Esophagus (tissue), 2 donors: ENCODE results near the gene OSBPL9. TPM values are rescaled to one million over a fixed set of nuclear protein-coding genes. Genes with fewer than 3 reads are reported as not detected.

Experiments used
- H3K27ac ChIP-seq, 2 donors: one replicate each; pipeline ENCODE4 v1.5.1; 2013; ENCODE audit warnings: low read depth in 2 of 2, mild to moderate bottlenecking in 2 of 2, inconsistent platforms in 1 of 2, low read length in 1 of 2, moderate library complexity in 1 of 2
- H3K27me3 ChIP-seq, 2 donors: one replicate each; pipeline ENCODE4 v1.6.1; 2013; ENCODE audit warnings: low read length in 2 of 2, control low read depth in 1 of 2, mild to moderate bottlenecking in 1 of 2; ENCODE audit not compliant: insufficient read depth in 2 of 2, control insufficient read depth in 1 of 2
- H3K36me3 ChIP-seq, 2 donors: one replicate each; pipeline ENCODE4 v1.6.1; 2013; ENCODE audit warnings: low read length in 1 of 2; ENCODE audit not compliant: control insufficient read depth in 2 of 2, insufficient read depth in 2 of 2
- H3K4me1 ChIP-seq, 2 donors: one replicate each; pipeline ENCODE4 v1.6.1; 2013; ENCODE audit warnings: low read length in 1 of 2; ENCODE audit not compliant: control insufficient read depth in 2 of 2, insufficient read depth in 2 of 2
- H3K4me3 ChIP-seq, 2 donors: one replicate each; pipeline ENCODE4 v1.5.1; 2013; ENCODE audit warnings: low read length in 2 of 2, mild to moderate bottlenecking in 2 of 2, low read depth in 1 of 2, moderate library complexity in 1 of 2
- H3K9me3 ChIP-seq, 2 donors: one replicate each; pipeline ENCODE4 v1.6.1; 2013; ENCODE audit warnings: mild to moderate bottlenecking in 2 of 2, low read depth in 1 of 2, low read length in 1 of 2, moderate library complexity in 1 of 2; ENCODE audit not compliant: control insufficient read depth in 2 of 2, insufficient read depth in 1 of 2
- WGBS, 2 donors: extraction: QIAGEN DNeasy Blood & Tissue Kit; methylation state at CpG; one replicate each; pipeline ENCODE4 v1.1.7; 2013; 5-methylcytosine and 5-hydroxymethylcytosine counted together
- polyA plus RNA-seq, 2 donors: library from polyadenylated mRNA; stranded (reverse); fragments of 200-250 nt; gene quantifications; one replicate each; pipeline ENCODE4 v1.2.3, GENCODE V29; 2013
- donor health status: healthy with polysubstance abuse.
- donor health status: Bipolar disorder and iron deficiency.

OSBPL9 gene
- polyA plus RNA-seq, 2 donors: 17.5 to 26.0 TPM

DNA sequence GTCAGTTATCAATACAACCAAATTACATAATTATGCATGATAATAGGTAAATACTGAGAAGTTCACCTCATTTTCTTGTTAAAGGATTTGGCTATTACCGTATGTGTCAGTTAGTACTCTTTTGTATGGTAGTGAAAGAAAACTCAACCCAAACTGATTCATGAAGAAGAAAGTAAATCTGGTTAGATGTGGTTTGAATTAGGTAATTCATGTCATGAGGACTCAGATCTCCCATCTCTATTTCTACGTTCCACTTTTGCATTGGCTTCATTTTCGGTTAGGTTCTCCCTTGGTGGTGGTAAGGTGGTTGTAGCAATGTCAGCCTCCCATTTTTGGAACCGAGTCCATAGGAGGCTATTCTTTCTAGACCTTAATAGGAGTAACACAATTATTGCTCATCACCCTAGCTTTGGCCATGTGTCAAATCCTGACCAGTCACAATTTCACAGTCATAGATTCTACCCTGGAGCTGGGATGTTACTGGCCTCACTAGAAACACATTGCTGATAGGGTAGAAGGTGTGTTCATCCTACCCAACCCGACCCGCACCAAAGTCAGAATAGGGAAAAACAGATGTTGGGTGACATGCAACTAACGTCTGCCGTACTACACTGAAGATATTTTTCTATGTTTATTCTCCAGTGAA is 97.6 kb downstream of the OSBPL9 start:
- H3K27ac ChIP-seq: no peak overlapping the region
- H3K36me3 ChIP-seq: peaks cover 0 to 3% of the 10 kb centered on the region in 2 donors
- WGBS, 2 donors: 93% methylated on average over 8 of the region's 8 CpGs
- H3K27me3 ChIP-seq: no peaks in the 10 kb centered on the region
- H3K9me3 ChIP-seq: no peaks in the 10 kb centered on the region
- H3K4me1 ChIP-seq: peaks cover 0 to under 1% of the 10 kb centered on the region in 2 donors
- H3K4me3 ChIP-seq: no peak overlapping the region

- H3K4me3 ChIP-seq: no peak overlapping the region
- H3K9me3 ChIP-seq: no peaks in the 10 kb centered on the region
- H3K27me3 ChIP-seq: no peaks in the 10 kb centered on the region
- H3K36me3 ChIP-seq: peaks cover 0 to 3% of the 10 kb centered on the region in 2 donors
- H3K27ac ChIP-seq: no peak overlapping the region
- WGBS, 2 donors: 95 to 97% methylated on average over 4 of the region's 4 CpGs
- no peaks in the 10 kb centered on the region for H3K4me1 ChIP-seq
Measured at GRCh38 chr1:51715369-51715768, 98.5 kb downstream of the OSBPL9 start.

GRCh38 chr1:51716746-51717145 is 99.9 kb downstream of the OSBPL9 start:
- WGBS, 2 donors: 95 to 100% methylated on average over 3 of the region's 3 CpGs
- Histone ChIP-seq H3K27ac (no peak overlapping the region), H3K36me3 (peaks cover 0 to 3% of the 10 kb centered on the region in 2 donors), H3K4me1 (no peaks in the 10 kb centered on the region), H3K9me3 (no peaks in the 10 kb centered on the region), H3K4me3 (no peak overlapping the region), H3K27me3 (no peaks in the 10 kb centered on the region)

DNA sequence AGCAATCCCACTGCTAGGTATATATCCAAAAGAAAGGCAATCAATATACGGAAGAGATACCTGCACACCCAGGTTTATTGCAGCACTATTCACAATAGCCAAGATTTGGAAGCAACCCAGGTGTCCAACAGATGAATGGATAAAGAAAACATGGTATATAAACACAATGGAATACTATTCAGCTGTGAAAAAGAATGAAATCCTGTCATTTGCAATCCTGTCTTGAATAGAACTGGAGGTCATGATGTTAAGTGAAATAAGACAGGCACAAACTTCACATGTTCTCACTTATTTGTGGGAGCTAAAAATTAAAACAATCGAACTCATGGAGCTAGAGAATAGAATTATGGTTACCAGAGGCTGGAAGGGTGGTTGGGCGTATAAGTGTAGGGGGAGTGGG is 101.0 kb downstream of the OSBPL9 start:
- H3K9me3 ChIP-seq: no peaks in the 10 kb centered on the region
- WGBS, 2 donors: 95 to 97% methylated on average over 3 of the region's 3 CpGs

GRCh38 chr1:51719146-51719545 is 102.3 kb downstream of the OSBPL9 start:
- Histone ChIP-seq H3K27me3 (no peaks in the 10 kb centered on the region), H3K27ac (no peak overlapping the region), H3K9me3 (no peaks in the 10 kb centered on the region), H3K4me3 (no peak overlapping the region), H3K4me1 (no peaks in the 10 kb centered on the region), H3K36me3 (peaks cover 0 to 3% of the 10 kb centered on the region in 2 donors)
- WGBS, 2 donors: 83 to 88% methylated on average over 2 of the region's 2 CpGs

More for the DNA sequence above, 101.0 kb downstream of the OSBPL9 start:
- Histone ChIP-seq H3K36me3 (peaks cover 0 to 3% of the 10 kb centered on the region in 2 donors), H3K4me3 (no peak overlapping the region), H3K27me3 (no peaks in the 10 kb centered on the region), H3K4me1 (no peaks in the 10 kb centered on the region), H3K27ac (no peak overlapping the region)

GRCh38 chr1:51724797-51725196 is 107.9 kb downstream of the OSBPL9 start:
- H3K9me3 ChIP-seq: no peaks in the 10 kb centered on the region
- H3K4me3 ChIP-seq: no peak overlapping the region
- peaks cover 0 to 2% of the 10 kb centered on the region in 2 donors for H3K4me1 ChIP-seq
- H3K27me3 ChIP-seq: no peaks in the 10 kb centered on the region
- no peak overlapping the region for H3K27ac ChIP-seq
- no peaks in the 10 kb centered on the region for H3K36me3 ChIP-seq
- 95 to 96% methylated on average over 4 of the region's 4 CpGs for WGBS, 2 donors

GRCh38 chr1:51726051-51726450 is 109.2 kb downstream of the OSBPL9 start:
- Histone ChIP-seq H3K27me3 (no peaks in the 10 kb centered on the region), H3K36me3 (no peaks in the 10 kb centered on the region), H3K27ac (no peak overlapping the region), H3K4me1 (peaks cover 0 to 2% of the 10 kb centered on the region in 2 donors), H3K4me3 (no peak overlapping the region), H3K9me3 (no peaks in the 10 kb centered on the region)

GRCh38 chr1:51726544-51727225 is 109.8 kb downstream of the OSBPL9 start:
- no peaks in the 10 kb centered on the region for H3K36me3 ChIP-seq
- no peak overlapping the region for H3K27ac ChIP-seq
- 73 to 83% methylated on average over 2 of the region's 2 CpGs for WGBS, 2 donors
- peaks cover 0 to 2% of the 10 kb centered on the region in 2 donors for H3K4me1 ChIP-seq
- no peaks in the 10 kb centered on the region for H3K9me3 ChIP-seq
- H3K27me3 ChIP-seq: no peaks in the 10 kb centered on the region
- H3K4me3 ChIP-seq: no peak overlapping the region

DNA sequence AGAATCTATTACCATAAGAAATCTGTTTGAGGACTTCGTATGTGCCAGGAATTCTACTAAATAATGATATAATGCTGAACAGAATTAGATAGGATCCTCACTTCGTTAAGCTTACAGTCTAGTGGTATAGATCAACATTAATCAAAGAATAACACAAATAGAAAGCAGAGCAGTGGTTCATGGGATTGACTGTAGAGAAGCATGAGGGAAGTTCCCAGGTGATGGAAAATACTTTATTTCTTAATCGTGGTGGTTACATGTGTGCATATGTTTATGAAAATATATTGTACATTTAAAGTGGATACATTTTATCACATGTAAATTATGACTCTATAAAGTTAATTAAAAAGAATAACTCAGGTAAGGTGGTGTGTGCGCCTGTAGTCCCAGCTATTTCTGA is 110.5 kb downstream of the OSBPL9 start:
- no peaks in the 10 kb centered on the region for H3K36me3 ChIP-seq
- H3K9me3 ChIP-seq: no peaks in the 10 kb centered on the region
- no peak overlapping the region for H3K27ac ChIP-seq
- no peaks in the 10 kb centered on the region for H3K27me3 ChIP-seq
- no peak overlapping the region for H3K4me3 ChIP-seq
- 87 to 91% methylated on average over 4 of the region's 4 CpGs for WGBS, 2 donors
- H3K4me1 ChIP-seq: peaks cover 0 to 2% of the 10 kb centered on the region in 2 donors
